HG03045 (cell line): ENCODE measurements around the gene CLEC20A.

Experiments
- ATAC-seq: cut with Tn5 transposase; IDR thresholded peaks from one replicate; pipeline ENCODE4 v1.9.1; 2021; ENCODE audit warnings: mild to moderate bottlenecking, moderate library complexity; ENCODE audit not compliant: unreplicated experiment

Gene CLEC20A

GRCh38 chr1:178477841-178478240, 18.9 kb downstream of the CLEC20A start:
- ATAC-seq: no peak

- ATAC-seq: no peak
Measured at GRCh38 chr1:178477373-178477772, 19.4 kb downstream of the CLEC20A start.

GRCh38 chr1:178472531-178472930, 24.2 kb downstream of the CLEC20A start:
- no peak for ATAC-seq

- no peak for ATAC-seq
Measured at GRCh38 chr1:178470411-178470960, 26.3 kb downstream of the CLEC20A start.

- ATAC-seq: no peak
Measured at GRCh38 chr1:178467837-178468236, 28.9 kb downstream of the CLEC20A start.

GRCh38 chr1:178465011-178465410, 31.8 kb downstream of the CLEC20A start:
- ATAC-seq: no peak

GRCh38 chr1:178464566-178464965, 32.2 kb downstream of the CLEC20A start:
- no peak for ATAC-seq

- no peak for ATAC-seq
Measured at GRCh38 chr1:178464141-178464540, 32.6 kb downstream of the CLEC20A start.

- ATAC-seq: no peak
Measured at GRCh38 chr1:178461701-178462100, 35.1 kb downstream of the CLEC20A start.

- ATAC-seq: no peak
Measured at GRCh38 chr1:178461104-178461503, 35.7 kb downstream of the CLEC20A start.

- no peak for ATAC-seq
Measured at GRCh38 chr1:178458203-178458602, 38.6 kb downstream of the CLEC20A start.

GRCh38 chr1:178457651-178458050, 39.1 kb downstream of the CLEC20A start:
- no peak for ATAC-seq

- ATAC-seq: no peak
Measured at GRCh38 chr1:178456472-178456871, 40.3 kb downstream of the CLEC20A start.

- ATAC-seq: no peak
Measured at GRCh38 chr1:178452013-178452412, 44.8 kb downstream of the CLEC20A start.

- no peak for ATAC-seq
Measured at GRCh38 chr1:178451529-178451928, 45.2 kb downstream of the CLEC20A start.

GRCh38 chr1:178450871-178451270, 45.9 kb downstream of the CLEC20A start:
- ATAC-seq: no peak

GRCh38 chr1:178442925-178443324, 53.8 kb downstream of the CLEC20A start:
- ATAC-seq: no peak

- ATAC-seq: no peak
Measured at GRCh38 chr1:178438432-178438831, 58.3 kb downstream of the CLEC20A start.

- ATAC-seq: no peak
Measured at GRCh38 chr1:178436899-178437298, 59.9 kb downstream of the CLEC20A start.

GRCh38 chr1:178434899-178435435, 61.8 kb downstream of the CLEC20A start:
- ATAC-seq: no peak

- ATAC-seq: no peak
Measured at GRCh38 chr1:178434360-178434759, 62.4 kb downstream of the CLEC20A start.
